Stimulated activated CD8-positive, alpha-beta memory T cell treated with anti-CD3 and anti-CD28 coated beads, Interleukin-12 subunit alpha, Interleukin-12 subunit beta, amount 100 ng/mL, for 4 hours (primary cell): ENCODE results near the gene PELI2.

Source experiments
- DNase-seq: peaks from one replicate; pipeline ENCODE4 v3.0.0-alpha.2; 2020; ENCODE audit warnings: low read depth

The PELI2 gene

GRCh38 chr14:56207626-56208292 lies 89.5 kb downstream of the PELI2 start:
- no peak for DNase-seq

- DNase-seq = no peak
Measured at GRCh38 chr14:56208520-56208919, 90.3 kb downstream of the PELI2 start.

- no peak for DNase-seq
Measured at GRCh38 chr14:56210571-56210970, 92.4 kb downstream of the PELI2 start.

GRCh38 chr14:56211084-56211483 lies 92.9 kb downstream of the PELI2 start:
- no peak for DNase-seq

GRCh38 chr14:56211844-56212243 lies 93.6 kb downstream of the PELI2 start:
- no peak for DNase-seq

- DNase-seq = no peak
Measured at GRCh38 chr14:56212521-56212920, 94.3 kb downstream of the PELI2 start.

GRCh38 chr14:56213306-56213705 lies 95.1 kb downstream of the PELI2 start:
- DNase-seq = no peak

- DNase-seq = no peak
Measured at GRCh38 chr14:56215180-56215579, 97.0 kb downstream of the PELI2 start.

- DNase-seq = no peak
Measured at GRCh38 chr14:56216626-56217379, 98.6 kb downstream of the PELI2 start.

GRCh38 chr14:56217380-56218045 lies 99.3 kb downstream of the PELI2 start:
- no peak for DNase-seq

GRCh38 chr14:56219666-56220413 lies 101.6 kb downstream of the PELI2 start:
- DNase-seq = no peak

- no peak for DNase-seq
Measured at GRCh38 chr14:56221382-56222128, 103.3 kb downstream of the PELI2 start.

- no peak for DNase-seq
Measured at GRCh38 chr14:56224229-56224628, 106.0 kb downstream of the PELI2 start.

GRCh38 chr14:56224691-56225681 lies 106.8 kb downstream of the PELI2 start:
- no peak for DNase-seq

GRCh38 chr14:56235388-56235787 lies 117.2 kb downstream of the PELI2 start:
- no peak for DNase-seq

GRCh38 chr14:56237398-56237797 lies 119.2 kb downstream of the PELI2 start:
- no peak for DNase-seq

GRCh38 chr14:56241461-56241860 lies 123.2 kb downstream of the PELI2 start:
- no peak for DNase-seq

GRCh38 chr14:56243110-56243509 lies 124.9 kb downstream of the PELI2 start:
- DNase-seq = no peak

- DNase-seq = no peak
Measured at GRCh38 chr14:56244138-56244789, 126.1 kb downstream of the PELI2 start.
